GM19239 (cell line): Measurements from ENCODE around the gene SCCPDH.
"Not testable (repeated sequence)": the region's sequence is repeated elsewhere in the genome, so short reads cannot be mapped to it uniquely, and the experiment has no call there.

Experiments
- DNase-seq: peaks from one replicate; pipeline ENCODE4 v3.0.0; 2011; ENCODE audit warnings: low spot score; ENCODE audit not compliant: insufficient read length
- FAIRE-seq: peaks from 2 replicates; lab custom pipeline; 2011; peaks lifted over from hg19 to GRCh38; lab: Jason Lieb, UNC

SCCPDH gene

DNA sequence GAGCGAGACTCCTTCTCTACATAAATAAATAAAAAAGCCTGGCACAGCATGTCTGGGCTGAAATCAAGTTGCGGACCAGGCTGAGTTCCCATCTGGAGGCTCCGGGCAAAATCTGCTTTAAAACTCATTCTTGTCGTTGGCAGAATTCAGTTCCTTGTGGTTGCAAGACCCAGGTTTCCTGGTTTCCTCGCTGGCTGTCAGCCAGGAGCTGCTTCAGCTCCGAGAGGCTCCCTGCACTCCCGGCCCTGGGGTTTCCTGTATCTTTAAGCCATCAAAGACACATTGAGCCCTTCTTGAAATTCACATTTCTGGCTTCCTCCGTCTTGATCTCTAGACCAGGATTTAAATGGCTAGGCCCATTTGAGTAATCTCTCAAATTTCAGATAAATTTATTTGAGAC is 20.6 kb upstream of the SCCPDH start:
- no peak for DNase-seq
- FAIRE-seq, result no peak

DNA sequence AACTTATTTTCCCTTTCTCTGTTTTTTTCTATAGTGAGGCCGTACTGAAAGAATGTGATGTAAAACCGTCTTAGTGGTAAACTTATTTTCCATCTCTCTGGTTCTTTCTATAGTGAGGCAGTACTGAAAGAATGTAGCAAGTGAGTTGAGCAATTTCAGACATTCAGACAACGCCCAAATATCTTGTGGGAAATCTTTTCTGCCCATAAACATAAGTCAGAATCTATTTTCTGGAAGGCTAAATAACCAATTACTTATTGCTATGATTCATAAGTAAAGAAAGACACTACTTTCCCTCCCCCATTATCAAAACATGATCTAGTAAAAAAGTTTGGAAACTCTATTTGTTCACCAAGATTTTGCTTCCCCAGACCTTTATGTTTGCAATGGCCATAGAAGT is 18.8 kb upstream of the SCCPDH start:
- no peak for DNase-seq
- no peak for FAIRE-seq

DNA sequence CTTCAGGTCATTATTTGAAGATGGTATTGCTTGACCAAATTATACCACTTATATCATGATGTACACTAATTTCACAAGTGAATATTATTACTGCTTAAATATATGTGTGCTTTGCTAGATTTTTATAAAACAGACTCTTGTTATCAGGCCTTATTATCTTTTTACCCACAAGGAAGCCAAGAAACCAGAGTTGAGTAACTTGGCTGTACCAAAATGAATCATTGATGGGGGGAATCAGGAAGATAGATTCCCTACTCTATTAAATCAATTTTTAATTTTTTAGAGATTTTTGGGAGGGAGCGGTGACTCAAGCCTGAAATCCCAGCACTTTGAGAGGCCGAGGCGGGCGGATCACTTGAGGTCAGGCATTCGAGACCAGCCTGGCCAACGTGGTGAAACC is 16.0 kb upstream of the SCCPDH start:
- DNase-seq (no peak), FAIRE-seq (no peak)

DNA sequence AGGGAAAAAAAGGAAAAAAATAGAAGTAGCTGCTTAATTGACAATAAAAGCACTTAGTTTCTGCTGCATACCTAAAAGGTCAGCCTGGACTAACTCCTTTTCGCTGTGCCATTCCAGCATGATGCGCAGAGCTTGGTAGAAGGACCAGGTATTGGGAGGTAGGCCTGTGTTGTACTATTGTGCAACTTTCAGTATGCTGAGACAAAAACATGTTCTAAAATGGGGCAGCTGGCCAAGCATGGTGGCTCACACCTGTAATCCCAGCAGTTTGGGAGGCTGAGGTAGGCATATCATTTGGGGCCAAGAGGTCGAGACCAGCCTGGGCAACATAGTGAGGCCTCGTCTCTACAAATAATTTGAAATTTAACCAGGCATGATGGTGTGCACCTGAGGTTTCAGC is 15.0 kb upstream of the SCCPDH start:
- no peak for FAIRE-seq
- no peak for DNase-seq

DNA sequence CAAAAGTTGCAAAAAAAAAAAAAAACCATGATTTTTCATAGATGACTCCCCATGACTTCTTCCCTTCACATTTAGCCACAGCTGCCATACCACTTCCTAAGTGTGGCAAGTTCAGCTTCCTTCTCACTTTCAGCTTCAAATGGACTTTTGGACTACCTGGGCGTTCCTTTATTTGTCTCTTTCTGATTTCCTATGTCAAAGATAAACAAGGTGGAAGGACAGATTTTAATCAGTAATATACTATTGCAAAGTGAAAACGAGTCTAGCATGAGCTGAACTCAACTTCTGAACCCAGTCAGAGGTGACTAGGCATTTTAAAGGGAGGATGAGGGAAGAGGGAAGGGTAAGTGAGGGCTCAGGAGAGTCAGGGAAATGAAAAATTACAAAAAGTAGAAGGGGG is 14.4 kb upstream of the SCCPDH start:
- no peak for DNase-seq

DNA sequence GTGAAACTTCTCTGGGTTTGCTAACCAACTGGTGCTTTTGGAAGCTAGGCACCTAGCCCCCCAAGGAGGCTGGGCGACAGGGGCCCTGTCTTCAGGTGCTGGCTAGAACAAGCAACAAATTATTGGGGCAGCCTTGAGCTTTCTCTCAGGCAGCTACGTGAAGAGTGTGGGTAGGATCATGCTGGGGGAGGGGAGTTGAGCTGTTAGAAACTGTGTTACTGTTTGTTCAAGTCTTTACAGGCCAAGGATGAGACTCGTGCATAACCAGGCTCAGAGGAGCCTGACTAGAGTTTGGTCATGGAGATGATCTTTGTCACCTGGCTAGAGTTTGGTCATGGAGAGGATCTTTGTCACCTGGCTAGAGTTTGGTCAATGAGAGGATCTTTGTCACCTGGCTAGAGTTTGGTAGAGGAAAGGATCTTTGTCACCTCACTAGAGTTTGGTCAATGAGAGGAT is 12.6 kb upstream of the SCCPDH start:
- DNase-seq (no peak), FAIRE-seq (no peak)

More for the DNA sequence above, 14.4 kb upstream of the SCCPDH start:
- FAIRE-seq, result no peak

DNA sequence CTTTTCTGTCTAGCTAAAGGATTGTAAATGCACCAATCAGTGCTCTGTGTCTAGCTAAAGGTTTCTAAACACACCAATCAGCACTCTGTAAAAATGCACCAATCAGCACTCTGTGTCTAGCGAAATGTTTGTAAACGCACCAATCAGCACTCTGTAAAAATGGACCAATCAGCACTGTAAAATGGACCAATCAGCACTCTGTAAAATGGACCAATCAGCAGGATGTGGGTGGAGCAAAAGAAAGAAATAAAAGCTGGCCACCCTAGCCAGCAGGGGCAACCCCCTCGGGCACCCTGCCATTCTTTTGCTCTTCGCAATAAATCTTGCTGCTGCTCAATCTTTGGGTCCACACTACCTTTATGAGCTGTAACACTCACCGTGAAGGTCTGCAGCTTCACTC is 11.8 kb upstream of the SCCPDH start:
- DNase-seq, FAIRE-seq: not testable (repeated sequence)

- FAIRE-seq, DNase-seq: not testable (repeated sequence)
Observed at GRCh38 chr1:246719361-246719760, 4.8 kb upstream of the SCCPDH start.

- not testable (repeated sequence) for DNase-seq, FAIRE-seq
Observed at GRCh38 chr1:246720814-246721213, 3.4 kb upstream of the SCCPDH start.

DNA sequence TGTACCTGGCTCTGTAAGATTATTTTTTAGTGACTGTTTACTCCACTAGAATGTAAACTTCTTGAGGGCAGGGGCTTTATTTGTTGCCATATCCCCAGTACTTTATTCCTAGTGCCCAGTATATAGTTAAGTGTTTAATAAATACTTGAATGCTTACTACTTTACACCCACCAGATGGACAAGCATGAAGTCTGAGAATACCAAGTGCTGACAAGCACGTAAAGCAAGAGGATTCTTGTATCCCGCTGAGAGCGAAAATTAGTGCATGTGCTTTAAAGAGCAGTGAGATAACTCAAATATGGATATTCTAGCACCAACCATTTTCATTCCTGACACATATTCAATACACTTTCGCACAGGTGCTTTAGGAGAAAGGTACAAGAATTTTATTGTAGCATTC is 1.5 kb upstream of the SCCPDH start:
- DNase-seq, result no peak
- no peak for FAIRE-seq

GRCh38 chr1:246724731-246725095 is 504 bp downstream of the SCCPDH start:
- DNase-seq (peak; percentile 34), FAIRE-seq (no peak)

- FAIRE-seq (no peak), DNase-seq (no peak)
Observed at GRCh38 chr1:246725191-246725590, 982 bp downstream of the SCCPDH start.

DNA sequence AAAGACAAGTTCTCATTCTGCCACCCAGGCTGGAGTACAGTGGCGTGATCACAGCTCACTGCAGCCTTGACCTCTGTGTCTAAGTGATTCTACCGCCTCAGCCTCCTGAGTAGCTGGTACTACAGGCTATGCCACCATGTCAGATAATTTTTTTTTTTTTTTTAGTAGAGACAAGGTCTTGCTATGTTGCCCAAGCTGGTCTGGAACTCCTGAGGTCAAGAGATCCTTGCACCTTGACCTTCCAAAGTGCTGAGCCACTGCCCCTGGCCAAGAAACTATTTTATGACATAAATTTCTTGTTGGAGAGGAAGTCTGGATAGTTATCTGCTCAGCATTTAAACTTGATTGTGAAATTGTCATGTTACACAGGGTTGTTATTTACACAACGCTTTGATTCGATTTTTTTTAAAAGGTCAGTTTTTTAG is 2.1 kb downstream of the SCCPDH start:
- DNase-seq, result no peak
- FAIRE-seq, result no peak

DNA sequence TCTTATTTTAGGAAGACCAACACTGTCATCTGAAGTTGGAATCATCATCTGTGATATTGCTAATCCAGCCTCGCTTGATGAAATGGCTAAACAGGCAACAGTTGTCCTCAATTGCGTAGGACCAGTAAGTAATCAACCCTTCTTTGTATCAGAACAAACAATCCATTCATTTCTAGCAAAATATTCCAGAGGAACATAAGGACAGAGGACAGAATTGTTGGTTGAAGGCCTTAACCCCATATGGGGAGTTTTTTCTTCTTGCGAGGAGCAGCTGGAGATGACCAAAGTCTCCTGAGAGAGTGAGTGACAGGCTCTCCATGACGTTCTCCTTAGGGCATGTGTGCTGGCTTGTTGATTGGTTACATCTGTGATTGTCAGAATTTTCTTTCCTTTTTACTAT is 2.7 kb downstream of the SCCPDH start:
- no peak for FAIRE-seq
- DNase-seq, result no peak

DNA sequence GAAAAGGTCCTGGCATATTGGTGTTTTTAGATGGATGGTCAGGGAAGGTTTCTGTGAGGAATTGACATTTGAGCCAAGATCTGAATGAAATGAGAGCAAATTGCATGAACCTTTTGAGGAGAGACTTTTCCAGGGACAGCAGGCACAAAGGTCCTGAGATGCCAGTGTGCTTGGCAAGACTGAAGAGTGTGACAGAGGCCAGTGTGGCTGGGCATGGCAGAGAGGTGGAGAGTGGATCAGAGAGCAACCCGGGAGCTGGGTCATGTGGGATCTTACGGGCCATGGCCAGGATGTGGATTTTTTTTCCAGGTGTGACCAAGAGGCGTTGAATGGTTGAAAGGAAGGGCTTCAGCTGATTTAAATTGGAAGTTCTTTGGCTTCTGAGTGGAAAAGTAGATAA is 3.4 kb downstream of the SCCPDH start:
- no peak for DNase-seq
- no peak for FAIRE-seq

DNA sequence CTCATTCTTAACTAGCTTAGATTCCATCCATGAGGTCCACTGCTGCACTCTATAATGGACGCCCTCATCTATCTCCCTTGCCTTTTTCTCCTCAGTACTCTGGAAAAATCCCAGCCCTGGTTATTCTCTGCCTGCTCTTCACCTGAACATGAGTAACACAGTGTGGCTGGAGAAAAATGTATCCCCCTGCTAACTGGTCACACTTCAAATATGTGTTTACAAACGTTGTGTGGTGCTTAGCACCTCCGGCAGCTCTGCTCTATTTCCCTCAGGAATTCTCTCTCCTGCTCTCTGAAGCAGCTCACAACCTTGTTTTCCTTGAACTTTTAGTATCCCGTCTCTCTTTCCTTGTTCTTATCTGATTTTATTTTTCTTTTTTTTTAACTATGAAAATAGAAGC is 4.1 kb downstream of the SCCPDH start:
- FAIRE-seq, result no peak
- DNase-seq, result no peak

GRCh38 chr1:246729040-246729439 is 4.8 kb downstream of the SCCPDH start:
- DNase-seq, FAIRE-seq: not testable (repeated sequence)

GRCh38 chr1:246730839-246731238 is 6.6 kb downstream of the SCCPDH start:
- FAIRE-seq (no peak), DNase-seq (no peak)

- not testable (repeated sequence) for DNase-seq, FAIRE-seq
Observed at GRCh38 chr1:246731873-246732272, 7.7 kb downstream of the SCCPDH start.

- FAIRE-seq (no peak), DNase-seq (no peak)
Observed at GRCh38 chr1:246733704-246734103, 9.5 kb downstream of the SCCPDH start.

- FAIRE-seq (no peak), DNase-seq (no peak)
Observed at GRCh38 chr1:246734866-246735265, 10.7 kb downstream of the SCCPDH start.

GRCh38 chr1:246735735-246736134 is 11.5 kb downstream of the SCCPDH start:
- FAIRE-seq (no peak), DNase-seq (no peak)

- FAIRE-seq (no peak), DNase-seq (no peak)
Observed at GRCh38 chr1:246742396-246742795, 18.2 kb downstream of the SCCPDH start.
